Hindlimb muscle (tissue), 1 donor: ENCODE results near the gene RBM8A. TPM values are rescaled to one million over a fixed set of nuclear protein-coding genes. Genes with fewer than 3 reads are reported as not detected.

Source experiments
- DNase-seq: peaks from one replicate; pipeline ENCODE4 v3.0.0-alpha.2; 2013
- polyA plus RNA-seq: library from polyadenylated mRNA; unstranded; fragments of 120-200 nt; gene quantifications from one replicate; pipeline ENCODE4 v1.2.1, GENCODE V29; 2013; ENCODE audit not compliant: insufficient read length

The RBM8A gene
- polyA plus RNA-seq, 1 donor: 122 TPM

GRCh38 chr1:145874646-145875045 is 52.6 kb downstream of the RBM8A start:
- DNase-seq: no peak

GRCh38 chr1:145871994-145872924 is 55.0 kb downstream of the RBM8A start:
- DNase-seq: peak; percentile 65

Other genes starting within 250 kb of the RBM8A start
- gene PDZK1, start 220.1 kb downstream of the RBM8A start, polyA plus RNA-seq: 1.1 TPM
- 1.1 TPM for gene CD160, start 208.0 kb downstream of the RBM8A start, polyA plus RNA-seq
- gene RNF115, start 103.4 kb downstream of the RBM8A start, polyA plus RNA-seq: 15.2 TPM
- 20.6 TPM for gene POLR3C, start 103.3 kb downstream of the RBM8A start, polyA plus RNA-seq
- gene NUDT17, start 81.9 kb downstream of the RBM8A start, polyA plus RNA-seq: 11.6 TPM
- gene PIAS3, start 68.4 kb downstream of the RBM8A start, polyA plus RNA-seq: 42.4 TPM
- 2.7 TPM for gene ANKRD35, start 41.6 kb downstream of the RBM8A start, polyA plus RNA-seq
- 3.0 TPM for gene ITGA10, start 17.4 kb downstream of the RBM8A start, polyA plus RNA-seq
- 21.0 TPM for gene PEX11B, start 8.8 kb downstream of the RBM8A start, polyA plus RNA-seq
- 25.5 TPM for gene LIX1L, start 30.5 kb upstream of the RBM8A start, polyA plus RNA-seq
- 1.2 TPM for gene ANKRD34A, start 37.1 kb upstream of the RBM8A start, polyA plus RNA-seq
- gene POLR3GL, start 37.2 kb upstream of the RBM8A start, polyA plus RNA-seq: 40.6 TPM
- gene TXNIP, start 69.1 kb upstream of the RBM8A start, polyA plus RNA-seq: 253 TPM
- gene HJV, start 94.3 kb upstream of the RBM8A start, polyA plus RNA-seq: 243 TPM
- gene NBPF10, start 217.3 kb upstream of the RBM8A start, polyA plus RNA-seq: 1.8 TPM